A172 (cell line): Measurements from ENCODE around the gene SESN2. TPM values are rescaled to one million over a fixed set of nuclear protein-coding genes. Genes with fewer than 3 reads are reported as not detected.
"Not testable (repeated sequence)": the region's sequence is repeated elsewhere in the genome, so short reads cannot be mapped to it uniquely, and the experiment has no call there.

Source experiments
- DNase-seq: peaks from one replicate; pipeline ENCODE4 v3.0.0-alpha.2; 2015; ENCODE audit warnings: low spot score
- total RNA-seq: library from RNA; depleted of rRNA; stranded (reverse); fragments of >200 nt; shearing (Covaris generic); gene quantifications from 2 replicates; pipeline ENCODE4 v1.2.3, GENCODE V29; 2014

Gene SESN2
- total RNA-seq, 1 experiment from 2014 or later, result 5.3 TPM

DNA sequence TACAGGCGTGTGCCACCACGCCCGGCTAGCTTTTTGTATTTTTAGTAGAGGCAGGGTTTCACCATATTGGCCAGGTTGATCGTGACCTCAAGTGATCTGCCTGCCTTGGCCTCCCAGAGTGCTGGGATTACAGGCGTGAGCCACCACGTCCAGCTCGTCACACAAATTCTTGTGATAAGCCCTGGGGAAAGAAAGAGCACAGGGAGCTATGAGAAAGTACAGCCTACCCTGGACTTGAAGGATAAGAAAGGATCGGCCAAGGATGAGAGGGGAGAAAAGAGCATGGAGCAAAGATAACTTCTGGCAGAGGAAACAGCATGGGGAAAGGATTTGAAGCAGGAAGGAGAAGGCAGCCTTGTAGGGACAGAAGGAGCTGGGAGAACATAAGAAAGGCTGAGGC, 29.2 kb downstream of the SESN2 start:
- no peak for DNase-seq

DNA sequence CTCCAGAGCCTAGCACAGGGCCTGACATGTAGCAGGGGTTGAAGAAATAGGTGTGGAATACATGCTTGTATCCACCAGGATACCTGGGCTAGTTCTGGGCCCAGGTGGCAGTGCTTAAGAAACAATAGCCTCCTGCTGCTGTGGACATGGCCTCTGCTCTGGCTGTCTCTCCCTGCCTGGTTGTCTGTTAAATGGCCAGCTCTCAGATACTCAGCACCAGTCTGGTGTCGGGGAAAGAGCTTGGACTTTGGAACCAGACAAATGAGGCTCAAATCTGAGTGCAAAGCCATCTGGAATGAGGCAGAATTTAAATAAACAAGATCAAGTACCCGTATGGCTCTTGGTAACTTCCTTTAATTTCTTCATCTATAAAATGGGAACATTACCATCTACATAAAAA, 31.5 kb downstream of the SESN2 start:
- DNase-seq, result no peak

DNA sequence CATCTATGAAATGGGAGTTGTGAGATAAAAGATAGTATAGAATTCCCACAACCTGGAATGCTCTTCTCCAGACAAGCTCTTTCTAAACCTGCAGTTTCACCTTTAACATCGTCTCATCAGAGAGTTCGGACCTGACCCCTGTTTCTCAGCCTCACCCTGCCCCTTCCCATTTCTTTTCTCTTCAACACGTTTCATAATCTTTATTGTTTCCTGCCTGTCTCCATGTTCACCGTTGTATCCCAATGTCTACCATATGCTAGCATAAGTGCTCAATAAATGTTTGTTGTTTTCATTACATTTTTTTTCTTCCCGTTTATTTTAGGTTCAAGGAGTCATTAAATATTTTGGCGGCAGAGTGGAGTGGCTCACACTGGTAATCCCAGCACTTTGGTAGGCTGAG, 32.4 kb downstream of the SESN2 start:
- no peak for DNase-seq

DNA sequence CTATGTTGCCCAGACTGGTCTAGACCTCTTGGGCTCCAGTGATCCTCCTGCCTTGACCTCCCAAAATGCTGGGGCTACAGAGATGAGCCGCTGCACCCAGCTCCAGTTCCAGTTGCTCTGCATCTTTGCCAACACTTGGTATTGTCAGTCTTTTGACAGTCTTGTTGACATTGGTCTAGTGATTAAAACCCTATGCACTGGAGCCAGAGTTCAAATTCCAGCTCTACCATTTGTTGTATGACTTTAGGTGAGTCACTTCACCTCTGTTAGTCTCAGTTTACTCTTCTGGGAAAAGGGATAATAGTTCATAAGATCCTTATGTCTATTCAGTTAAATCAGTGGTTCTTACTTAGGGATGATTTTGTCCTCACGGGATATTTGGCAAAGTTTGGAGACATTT, 36.6 kb downstream of the SESN2 start:
- DNase-seq, result no peak

DNA sequence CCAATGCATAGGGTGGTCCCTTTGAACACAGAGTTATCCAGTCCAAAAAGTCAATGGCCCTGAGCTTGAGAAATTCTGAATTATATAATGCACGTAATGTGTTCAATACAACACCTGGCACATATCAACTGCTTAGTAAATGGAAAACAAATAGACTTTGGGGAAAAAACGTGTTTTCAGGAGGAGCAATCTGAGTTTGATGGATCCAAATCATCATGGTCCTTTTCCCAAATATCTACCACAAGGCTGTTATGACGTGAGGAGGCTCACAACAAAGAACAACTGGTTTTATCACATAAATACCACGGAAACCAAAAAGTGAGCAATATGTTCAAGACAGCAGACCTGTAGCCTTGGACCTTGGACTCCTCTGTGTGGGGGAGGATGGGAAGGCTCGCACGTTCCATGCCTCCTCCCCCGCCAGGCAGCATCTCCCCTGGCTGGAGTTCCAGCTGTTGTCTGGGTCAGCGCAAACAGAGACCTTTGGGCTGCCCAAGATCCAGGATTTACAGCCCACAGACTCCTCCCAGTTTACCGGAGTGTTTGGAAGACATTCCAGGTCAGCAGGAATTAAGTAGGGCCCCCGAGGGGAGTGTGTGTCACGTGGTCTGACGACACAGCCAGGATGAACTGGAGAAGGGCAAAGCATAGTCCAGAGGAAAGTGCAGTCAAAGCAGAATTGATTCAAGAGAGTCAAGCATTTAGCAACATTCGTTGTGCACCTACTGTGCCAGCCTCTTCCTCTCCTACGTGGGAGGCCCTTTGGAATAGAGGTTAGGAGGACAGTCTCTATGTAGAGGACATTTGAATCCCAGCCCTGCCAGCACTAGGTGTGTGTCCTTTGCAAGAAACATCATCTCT, 37.3 kb downstream of the SESN2 start:
- no peak for DNase-seq

DNA sequence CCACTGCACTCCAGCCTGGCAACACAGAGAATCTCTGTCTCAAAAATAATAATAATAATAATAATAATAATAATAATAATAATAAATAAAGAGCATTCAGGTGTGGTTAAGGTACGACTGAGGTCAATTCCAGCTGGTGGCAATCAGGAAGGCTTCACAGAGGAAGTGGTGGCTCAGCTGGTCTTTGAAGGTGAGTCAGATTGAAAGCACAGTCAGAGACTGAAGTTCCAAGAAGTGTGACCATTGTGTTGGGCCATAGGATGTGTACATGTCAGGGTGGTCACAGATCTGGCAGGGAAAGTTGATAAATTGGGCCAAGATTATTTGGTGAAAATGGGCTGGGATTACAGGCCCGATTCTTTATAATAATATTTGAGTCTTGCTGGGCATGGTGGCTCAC, 38.5 kb downstream of the SESN2 start:
- no peak for DNase-seq

DNA sequence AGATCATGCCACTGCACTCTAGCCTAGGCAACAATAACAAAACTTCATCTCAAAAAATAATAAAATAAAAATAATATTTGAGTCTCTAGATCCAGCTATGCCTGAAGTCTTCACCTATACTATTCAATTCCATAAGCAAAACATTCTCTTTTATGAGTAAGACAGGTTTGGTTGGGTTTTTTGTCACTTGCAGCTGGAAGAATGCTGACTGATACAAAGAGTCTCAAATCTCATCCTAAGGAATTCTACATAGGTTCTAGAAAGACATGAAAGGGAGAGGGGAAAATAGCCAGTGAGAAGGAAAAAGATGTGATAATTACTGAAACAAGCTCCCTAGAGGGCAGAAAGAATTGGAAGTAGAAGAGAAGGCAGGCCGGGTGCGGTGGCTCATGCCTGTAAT, 39.1 kb downstream of the SESN2 start:
- no peak for DNase-seq

DNA sequence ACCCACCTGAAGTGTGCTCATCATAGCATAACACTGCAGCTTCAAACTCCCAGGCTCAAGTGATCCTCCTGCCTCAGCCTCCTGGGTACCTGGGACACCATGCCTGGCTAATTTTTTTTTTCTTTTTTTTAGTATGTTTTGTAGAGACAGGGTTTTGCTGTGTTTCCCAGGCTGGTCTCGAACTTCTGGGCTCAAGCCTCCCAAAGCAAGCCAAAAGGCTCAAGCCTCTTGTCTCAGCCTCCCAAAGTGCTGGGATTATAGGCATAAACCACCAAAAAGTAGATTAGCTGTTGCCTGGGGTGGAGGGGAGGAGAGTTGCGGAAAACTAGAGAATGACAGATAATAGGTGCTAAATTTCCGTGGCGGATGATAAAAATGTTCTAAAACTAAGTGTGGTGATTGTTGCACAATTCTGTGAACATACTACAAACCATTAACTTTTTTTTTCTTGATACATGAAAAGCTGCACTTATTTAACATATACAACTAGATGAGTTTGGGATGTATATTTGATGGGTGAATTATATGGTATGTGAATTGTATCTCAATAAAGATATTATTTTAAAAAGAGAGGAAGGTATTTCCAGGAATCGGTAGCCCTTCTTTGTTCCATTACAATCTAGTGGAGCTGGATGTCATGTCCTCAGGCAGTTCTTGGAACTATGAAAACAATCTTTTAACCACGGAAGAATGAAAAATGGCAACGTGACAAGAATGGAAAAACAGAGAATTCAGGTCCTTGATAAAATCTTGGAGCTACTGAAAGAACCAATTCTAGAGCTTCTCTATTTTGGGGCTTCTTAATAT, 42.3 kb downstream of the SESN2 start:
- DNase-seq, result no peak

DNA sequence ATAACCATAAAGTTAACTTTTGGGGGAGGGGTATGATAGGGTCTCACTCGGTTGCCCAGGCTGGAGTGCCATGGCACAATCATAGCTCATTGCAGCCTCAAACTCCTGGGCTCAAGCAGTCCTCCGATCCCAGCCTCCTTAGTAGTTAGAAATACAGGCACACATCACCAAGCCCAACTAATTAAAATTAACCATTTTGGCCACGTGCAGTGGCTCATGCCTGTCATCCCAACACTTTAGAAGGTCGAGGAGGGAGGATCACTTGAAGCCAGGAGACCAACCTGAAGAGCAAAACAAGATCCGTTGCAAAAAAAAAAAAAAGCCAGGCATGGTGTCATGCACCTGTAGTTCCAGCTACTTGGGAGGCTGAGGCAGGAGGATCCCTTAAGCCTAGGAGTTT, 42.9 kb downstream of the SESN2 start:
- no peak for DNase-seq

DNA sequence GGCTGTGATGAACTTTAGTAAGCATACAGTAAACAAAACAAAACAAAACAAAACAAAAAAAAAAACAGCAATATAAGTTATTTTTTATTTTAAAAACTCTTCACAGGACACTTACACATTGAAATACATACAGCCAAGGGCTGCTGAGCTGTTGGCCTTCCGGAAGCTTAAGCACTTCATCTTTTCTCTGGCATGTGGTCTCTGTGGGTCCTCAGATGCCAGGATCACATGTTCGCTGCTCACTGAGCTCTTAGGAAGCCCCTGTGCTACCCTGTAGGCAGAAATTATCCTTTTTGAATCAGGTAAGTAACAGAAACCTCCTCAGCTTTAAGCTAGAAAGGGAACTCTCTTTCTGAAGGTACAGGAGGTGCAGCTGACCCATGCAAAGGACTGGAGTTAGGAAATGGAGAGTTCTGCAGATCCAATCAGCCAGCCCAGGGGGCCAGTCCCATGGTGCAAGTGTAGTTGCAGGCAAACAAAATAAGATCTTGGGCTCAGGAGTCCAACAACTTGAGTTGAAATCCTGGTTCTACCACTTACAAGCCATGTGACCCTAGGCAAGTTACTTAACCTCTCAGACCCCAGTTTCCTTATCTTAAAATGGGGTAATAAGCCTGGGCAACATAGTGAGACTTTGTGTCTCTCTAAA, 47.1 kb downstream of the SESN2 start:
- DNase-seq, result no peak

DNA sequence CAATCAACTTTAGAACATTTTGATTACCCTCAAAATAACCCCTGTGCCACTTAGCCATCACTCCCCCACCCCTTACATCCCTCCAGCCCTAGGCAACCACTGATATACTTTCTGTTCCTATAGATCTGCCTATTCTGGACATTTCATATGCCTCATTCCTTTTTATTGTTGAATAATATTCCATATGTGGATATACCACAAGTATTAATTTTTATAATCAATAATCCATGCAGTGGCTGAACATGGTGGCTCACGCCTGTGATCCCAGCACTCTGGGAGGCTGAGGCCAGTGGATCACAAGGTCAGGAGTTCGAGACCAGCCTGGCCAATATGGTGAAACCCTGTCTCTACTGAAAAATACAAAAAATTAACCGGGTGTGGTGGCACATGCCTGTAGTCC, 49.4 kb downstream of the SESN2 start:
- DNase-seq, result no peak

DNA sequence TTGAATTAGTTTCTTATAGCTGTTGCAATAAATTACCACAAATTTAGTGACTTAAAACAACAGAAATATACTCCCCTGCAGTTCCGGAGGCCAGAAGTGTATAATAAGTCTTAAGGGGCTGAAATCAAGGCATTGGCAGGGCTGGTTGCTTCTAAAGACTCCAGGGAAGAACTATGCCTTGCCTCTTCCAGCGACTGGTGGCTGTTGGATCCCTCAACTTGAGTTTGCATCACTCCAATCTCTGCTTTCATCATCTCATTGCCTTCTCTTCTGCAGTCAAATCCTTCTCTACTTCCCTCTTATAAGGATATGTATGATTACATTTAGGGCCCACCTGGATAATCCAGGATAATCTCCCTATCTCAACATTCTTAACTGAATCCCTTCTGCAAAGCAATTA, 50.4 kb downstream of the SESN2 start:
- no peak for DNase-seq

DNA sequence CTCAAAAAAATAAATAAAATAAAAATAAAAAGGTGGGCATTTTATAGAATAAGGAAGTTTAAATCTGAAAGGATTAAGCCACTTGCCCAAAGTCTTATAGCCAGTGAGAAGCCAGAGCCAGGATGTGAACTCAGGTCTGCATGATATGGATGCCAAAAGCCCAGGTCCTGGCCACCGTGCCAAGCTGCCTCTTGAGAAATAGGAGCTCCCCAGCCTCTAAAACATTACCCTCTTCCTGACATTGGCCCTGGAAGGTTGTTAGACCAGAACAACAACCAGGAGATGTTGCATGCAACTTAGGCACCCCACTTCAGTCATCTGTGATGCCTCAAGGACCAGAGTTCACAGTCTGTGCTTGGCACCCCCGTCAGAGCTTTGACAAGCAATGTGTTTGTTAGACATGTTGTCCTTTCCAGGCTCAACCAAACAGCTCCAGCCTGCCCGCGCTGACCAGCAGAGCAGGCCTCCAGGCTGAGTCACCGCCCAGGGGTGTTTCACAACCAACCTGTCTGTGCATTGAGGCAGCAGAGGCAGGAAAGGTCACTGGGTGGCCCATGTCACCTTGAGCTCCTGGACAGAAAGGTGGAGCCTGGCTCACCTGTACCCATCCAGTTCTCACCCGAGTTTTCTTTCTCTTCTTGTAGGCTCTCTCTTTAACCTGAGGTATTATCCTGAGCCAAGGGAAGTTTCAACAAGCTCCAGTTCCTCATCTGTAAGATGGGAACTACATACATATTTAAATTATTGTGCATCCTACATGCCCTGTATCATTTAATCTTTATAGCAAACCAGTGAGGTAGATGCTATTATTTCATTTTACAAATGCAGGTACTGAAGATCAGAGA, 54.6 kb downstream of the SESN2 start:
- DNase-seq, result peak; percentile 44

DNA sequence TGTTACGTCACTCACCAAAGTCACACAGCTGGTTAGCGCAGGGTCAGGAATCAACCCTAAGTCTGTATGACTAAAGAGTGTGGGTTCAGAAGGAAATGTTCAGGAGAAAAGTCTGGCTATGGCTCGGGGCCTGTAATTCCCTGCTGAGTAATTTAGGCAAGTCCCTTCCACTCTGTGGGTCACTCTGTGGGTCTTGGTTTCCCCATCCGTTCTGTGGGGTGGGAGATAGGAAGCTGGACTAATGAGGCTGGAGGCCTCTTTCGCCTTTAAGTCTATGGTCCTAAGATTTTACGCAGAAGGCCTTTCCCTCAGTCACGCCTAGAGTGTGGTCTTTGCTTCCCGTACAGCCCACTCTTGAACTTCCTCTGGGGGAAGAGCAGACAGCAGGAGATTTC, 55.2 kb downstream of the SESN2 start:
- no peak for DNase-seq

DNA sequence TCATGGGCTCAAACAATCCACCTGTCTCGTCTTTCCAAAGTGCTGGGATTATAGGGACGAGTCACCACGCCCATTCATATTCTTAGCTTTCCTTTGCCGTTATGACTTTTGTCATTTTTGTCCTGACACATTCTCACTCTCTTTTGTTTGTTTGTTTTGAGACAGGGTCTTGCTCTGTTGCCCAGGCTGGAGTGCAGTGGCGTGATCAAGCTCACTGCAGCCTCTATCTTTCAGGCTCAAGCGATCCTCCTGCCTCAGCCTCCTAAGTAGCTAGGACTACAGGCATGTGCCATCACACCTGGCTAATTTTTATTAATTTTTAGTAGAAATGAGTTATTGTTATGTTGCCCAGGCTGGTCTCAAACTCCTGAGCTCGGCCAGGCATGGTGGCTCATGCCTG, 57.7 kb downstream of the SESN2 start:
- DNase-seq, result no peak

DNA sequence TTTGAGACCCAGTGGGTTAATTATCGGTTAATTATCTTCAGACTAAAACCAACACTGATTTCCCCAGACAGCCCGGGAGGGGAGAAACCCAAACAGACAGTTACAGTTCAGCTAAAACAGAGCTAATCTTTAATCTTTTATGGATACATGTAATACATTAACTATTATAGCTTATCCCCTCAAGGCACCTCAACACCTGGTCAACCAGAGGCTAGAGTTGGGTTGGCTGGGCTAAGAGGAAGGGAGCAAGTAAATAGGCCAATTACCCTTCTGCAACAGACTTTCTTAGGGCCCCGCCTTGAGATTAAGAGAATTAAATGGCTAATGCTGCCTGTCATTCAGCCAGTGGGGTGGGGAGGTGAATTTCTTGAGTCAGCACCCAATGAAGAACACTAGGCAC, 62.9 kb downstream of the SESN2 start:
- no peak for DNase-seq

DNA sequence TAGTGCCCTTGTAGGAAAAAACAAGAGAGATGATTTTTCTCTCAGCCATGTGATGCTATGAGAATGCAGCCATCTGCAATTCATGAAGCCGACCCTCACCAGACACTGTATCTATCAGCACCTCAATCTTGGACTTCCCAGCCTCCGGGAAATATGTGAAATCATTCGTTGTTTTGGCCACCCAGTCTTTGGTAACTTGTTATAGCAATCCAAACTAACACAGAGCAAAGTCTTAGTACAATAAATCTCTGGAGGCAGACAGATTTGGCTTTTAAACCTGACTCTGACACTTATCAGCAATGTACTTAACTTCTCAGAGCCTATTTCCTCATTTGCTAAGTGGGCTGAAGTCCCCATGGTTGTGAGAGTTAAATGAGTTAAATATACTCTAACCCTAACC, 64.4 kb downstream of the SESN2 start:
- no peak for DNase-seq

DNA sequence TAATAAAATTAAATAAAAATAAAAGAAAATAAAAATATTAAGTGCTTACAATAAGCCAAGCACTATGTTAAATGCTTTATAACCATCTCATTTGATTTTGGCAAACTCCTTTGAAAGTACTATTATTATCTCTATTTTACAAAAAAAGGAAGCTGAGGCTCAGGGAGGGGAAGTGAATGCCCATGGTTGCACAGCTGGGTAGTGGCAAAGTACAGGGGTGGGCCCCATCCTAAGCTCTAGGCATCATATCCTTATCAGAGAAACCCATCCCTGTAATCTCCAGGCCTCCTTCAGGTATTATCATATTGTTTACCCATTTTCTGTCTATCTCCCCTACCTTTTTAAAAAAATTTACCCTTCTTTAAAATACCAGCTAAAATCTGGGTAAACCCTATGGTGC, 67.2 kb downstream of the SESN2 start:
- no peak for DNase-seq

DNA sequence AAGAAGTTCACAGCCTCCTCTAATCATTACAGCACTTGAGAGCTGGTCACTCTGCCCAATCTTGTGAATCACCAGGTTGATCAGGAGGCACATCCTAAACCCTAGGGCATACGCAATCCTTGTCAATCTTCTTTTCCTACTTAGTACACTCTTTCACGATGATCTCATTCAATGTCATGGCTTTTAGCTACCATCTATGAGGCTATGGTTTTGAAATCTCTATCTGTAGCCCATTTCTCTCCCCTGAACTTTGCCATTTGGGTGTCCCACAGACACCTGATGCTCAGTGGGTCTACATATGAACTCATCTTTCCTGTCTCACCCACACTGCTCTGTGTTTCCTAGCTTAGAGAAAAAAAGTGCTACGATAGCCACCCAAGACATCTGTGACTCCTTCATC, 67.7 kb downstream of the SESN2 start:
- no peak for DNase-seq

DNA sequence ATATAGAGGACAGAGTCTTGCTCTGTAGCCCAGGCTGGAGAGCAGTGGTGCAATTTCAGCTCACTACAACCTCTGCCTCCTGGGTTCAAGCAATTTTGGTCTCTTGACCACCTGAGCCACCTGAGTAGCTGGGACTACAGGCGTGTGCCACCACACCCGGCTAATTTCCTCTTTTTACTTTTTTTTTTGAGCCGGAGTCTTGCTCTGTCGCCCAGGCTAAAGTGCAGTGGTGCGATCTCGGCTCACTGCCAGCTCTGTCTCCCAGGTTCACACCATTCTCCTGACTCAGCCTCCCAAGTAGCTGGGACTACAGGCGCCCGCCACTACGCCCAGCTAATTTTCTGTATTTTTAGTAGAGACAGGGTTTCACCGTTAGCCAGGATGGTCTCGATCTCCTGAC, 68.1 kb downstream of the SESN2 start:
- DNase-seq, result not testable (repeated sequence)

DNA sequence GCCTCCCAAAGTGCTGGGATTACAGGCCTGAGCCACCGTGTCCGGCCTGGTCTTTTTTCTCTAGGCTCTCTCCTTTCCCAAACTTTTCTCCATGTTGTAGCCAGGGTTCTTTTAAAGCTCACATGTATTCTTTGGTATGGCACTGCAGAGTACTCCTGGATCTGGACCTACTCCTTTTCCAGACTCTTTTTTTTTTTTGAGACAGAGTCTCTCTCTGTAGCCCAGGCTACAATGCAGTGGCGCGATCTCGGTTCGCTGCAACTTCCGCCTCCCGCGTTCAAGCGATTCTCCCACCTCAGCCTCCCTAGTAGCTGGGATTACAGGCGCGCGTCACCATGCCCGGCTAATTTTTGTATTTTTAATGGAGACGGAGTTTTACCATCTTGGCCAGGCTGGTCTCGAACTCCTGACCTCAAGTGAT, 68.9 kb downstream of the SESN2 start:
- no peak for DNase-seq
